ENCODE data around the gene THEMIS. TPM values are rescaled to one million over a fixed set of nuclear protein-coding genes. Genes with fewer than 3 reads are reported as not detected.
"Not testable (repeated sequence)": the region's sequence is repeated elsewhere in the genome, so short reads cannot be mapped to it uniquely, and the experiment has no call there.

The THEMIS gene
- total RNA-seq, 1 donor from 2014 or later, result 0.07 TPM

GRCh38 chr6:127891731-127892326 is 9.0 kb downstream of the THEMIS start:
- H3K9me3 Mint-ChIP-seq (ENCODE audit: unreplicated experiment), result no peaks in the 10 kb centered on the region
- no peaks in the 10 kb centered on the region for H3K4me1 ChIP-seq (ENCODE audit: insufficient read depth, low read length)
- no peak overlapping the region for H3K4me3 ChIP-seq (ENCODE audit: insufficient read depth, low read depth, low read length)
- no peak for FAIRE-seq
- H3K9ac ChIP-seq (ENCODE audit: low read length), result no peak overlapping the region
- no peaks in the 10 kb centered on the region for H4K20me1 ChIP-seq (ENCODE audit: insufficient read depth, low read length)
- H3K4me2 ChIP-seq (ENCODE audit: low read length), result no peak overlapping the region
- no peak for DNase-seq (ENCODE audit: low read depth)
- no peak overlapping the region for H3K27ac Mint-ChIP-seq (ENCODE audit: unreplicated experiment)
- no peak overlapping the region for H3K4me3 Mint-ChIP-seq (ENCODE audit: unreplicated experiment)
- H3K27ac ChIP-seq (ENCODE audit: low read depth, low read length), result no peak overlapping the region
- H3K36me3 Mint-ChIP-seq (ENCODE audit: low read depth, unreplicated experiment), result no peaks in the 10 kb centered on the region
- no peaks in the 10 kb centered on the region for H3K27me3 Mint-ChIP-seq (ENCODE audit: low read depth, unreplicated experiment)
- H3K9me3 ChIP-seq (ENCODE audit: insufficient read depth, low read depth, low read length), result no peaks in the 10 kb centered on the region
- no peaks in the 10 kb centered on the region for H3K4me1 Mint-ChIP-seq (ENCODE audit: low read depth, unreplicated experiment)
- H3K27me3 ChIP-seq (ENCODE audit: insufficient read depth, low read length), result no peaks in the 10 kb centered on the region
- H3K79me2 ChIP-seq (ENCODE audit: insufficient read depth, low read length), result no peaks in the 10 kb centered on the region
- H2AFZ ChIP-seq (ENCODE audit: low read depth, low read length), result no peak overlapping the region
- no peak for TF ChIP-seq EZH2 (IDR thresholded peaks at IDR 0.05; ENCODE audit: insufficient read depth, low read length)
- TF ChIP-seq CTCF (IDR thresholded peaks at IDR 0.05; ENCODE audit: insufficient read depth, low read depth, low read length), result no peak
- no peaks in the 10 kb centered on the region for H3K36me3 ChIP-seq (ENCODE audit: insufficient read depth, low read length)

- TF ChIP-seq CTCF (IDR thresholded peaks at IDR 0.05; ENCODE audit: insufficient read depth, low read depth, low read length) (no peak), EZH2 (IDR thresholded peaks at IDR 0.05; ENCODE audit: insufficient read depth, low read length) (no peak)
- Histone ChIP-seq H3K9me3 (ENCODE audit: insufficient read depth, low read depth, low read length) (no peaks in the 10 kb centered on the region), H3K4me1 (ENCODE audit: insufficient read depth, low read length) (no peaks in the 10 kb centered on the region), H3K9ac (ENCODE audit: low read length) (no peak overlapping the region), H4K20me1 (ENCODE audit: insufficient read depth, low read length) (no peaks in the 10 kb centered on the region), H3K27me3 (ENCODE audit: insufficient read depth, low read length) (no peaks in the 10 kb centered on the region), H3K36me3 (ENCODE audit: insufficient read depth, low read length) (no peaks in the 10 kb centered on the region), H3K27ac (ENCODE audit: low read depth, low read length) (no peak overlapping the region), H2AFZ (ENCODE audit: low read depth, low read length) (no peak overlapping the region), H3K4me3 (ENCODE audit: insufficient read depth, low read depth, low read length) (no peak overlapping the region), H3K4me2 (ENCODE audit: low read length) (no peak overlapping the region), H3K79me2 (ENCODE audit: insufficient read depth, low read length) (no peaks in the 10 kb centered on the region)
- FAIRE-seq, result no peak
- H3K27ac Mint-ChIP-seq (ENCODE audit: unreplicated experiment), result no peak overlapping the region
- H3K4me1 Mint-ChIP-seq (ENCODE audit: low read depth, unreplicated experiment), result no peaks in the 10 kb centered on the region
- DNase-seq (ENCODE audit: low read depth), result no peak
- H3K27me3 Mint-ChIP-seq (ENCODE audit: low read depth, unreplicated experiment), result no peaks in the 10 kb centered on the region
- H3K4me3 Mint-ChIP-seq (ENCODE audit: unreplicated experiment), result no peak overlapping the region
- no peaks in the 10 kb centered on the region for H3K9me3 Mint-ChIP-seq (ENCODE audit: unreplicated experiment)
- H3K36me3 Mint-ChIP-seq (ENCODE audit: low read depth, unreplicated experiment), result no peaks in the 10 kb centered on the region
Measured at GRCh38 chr6:127886603-127887002, 14.3 kb downstream of the THEMIS start.

GRCh38 chr6:127884134-127884533 is 16.7 kb downstream of the THEMIS start:
- H3K27ac Mint-ChIP-seq (ENCODE audit: unreplicated experiment), result no peak overlapping the region

GRCh38 chr6:127881949-127882348 is 18.9 kb downstream of the THEMIS start:
- H3K9me3 ChIP-seq (ENCODE audit: insufficient read depth, low read depth, low read length); DNase-seq (ENCODE audit: low read depth); H3K4me3 ChIP-seq (ENCODE audit: insufficient read depth, low read depth, low read length); H3K79me2 ChIP-seq (ENCODE audit: insufficient read depth, low read length); H3K4me1 Mint-ChIP-seq (ENCODE audit: low read depth, unreplicated experiment); H3K27ac ChIP-seq (ENCODE audit: low read depth, low read length); H3K27me3 Mint-ChIP-seq (ENCODE audit: low read depth, unreplicated experiment); H3K4me3 Mint-ChIP-seq (ENCODE audit: unreplicated experiment); H3K4me1 ChIP-seq (ENCODE audit: insufficient read depth, low read length); H3K36me3 Mint-ChIP-seq (ENCODE audit: low read depth, unreplicated experiment); H3K4me2 ChIP-seq (ENCODE audit: low read length); H2AFZ ChIP-seq (ENCODE audit: low read depth, low read length); H3K27me3 ChIP-seq (ENCODE audit: insufficient read depth, low read length); H4K20me1 ChIP-seq (ENCODE audit: insufficient read depth, low read length); H3K36me3 ChIP-seq (ENCODE audit: insufficient read depth, low read length); H3K9me3 Mint-ChIP-seq (ENCODE audit: unreplicated experiment); FAIRE-seq; H3K9ac ChIP-seq (ENCODE audit: low read length); H3K27ac Mint-ChIP-seq (ENCODE audit: unreplicated experiment): not testable (repeated sequence)

More at GRCh38 chr6:127884134-127884533, 16.7 kb downstream of the THEMIS start:
- Mint-ChIP-seq H3K4me3 (ENCODE audit: unreplicated experiment) (no peak overlapping the region), H3K4me1 (ENCODE audit: low read depth, unreplicated experiment) (no peaks in the 10 kb centered on the region), H3K36me3 (ENCODE audit: low read depth, unreplicated experiment) (no peaks in the 10 kb centered on the region), H3K9me3 (ENCODE audit: unreplicated experiment) (no peaks in the 10 kb centered on the region), H3K27me3 (ENCODE audit: low read depth, unreplicated experiment) (no peaks in the 10 kb centered on the region)
- FAIRE-seq (no peak), DNase-seq (ENCODE audit: low read depth) (no peak)
- Histone ChIP-seq H3K4me3 (ENCODE audit: insufficient read depth, low read depth, low read length) (no peak overlapping the region), H3K27me3 (ENCODE audit: insufficient read depth, low read length) (no peaks in the 10 kb centered on the region), H3K27ac (ENCODE audit: low read depth, low read length) (no peak overlapping the region), H3K4me2 (ENCODE audit: low read length) (no peak overlapping the region), H3K36me3 (ENCODE audit: insufficient read depth, low read length) (no peaks in the 10 kb centered on the region), H2AFZ (ENCODE audit: low read depth, low read length) (no peak overlapping the region), H3K9ac (ENCODE audit: low read length) (no peak overlapping the region), H4K20me1 (ENCODE audit: insufficient read depth, low read length) (no peaks in the 10 kb centered on the region), H3K9me3 (ENCODE audit: insufficient read depth, low read depth, low read length) (no peaks in the 10 kb centered on the region), H3K4me1 (ENCODE audit: insufficient read depth, low read length) (no peaks in the 10 kb centered on the region), H3K79me2 (ENCODE audit: insufficient read depth, low read length) (no peaks in the 10 kb centered on the region)
- TF ChIP-seq EZH2 (IDR thresholded peaks at IDR 0.05; ENCODE audit: insufficient read depth, low read length), result no peak
- no peak for TF ChIP-seq CTCF (IDR thresholded peaks at IDR 0.05; ENCODE audit: insufficient read depth, low read depth, low read length)

All from astrocyte (in vitro differentiated cells and primary cell).